CD8-positive, alpha-beta memory T cell (primary cell): ENCODE data around the gene LY6G5C. TPM values are rescaled to one million over a fixed set of nuclear protein-coding genes. Genes with fewer than 3 reads are reported as not detected.
A peak's percentile ranks its signal among the peaks of the same experiment; 100 is the strongest.

Experiments
- CTCF ChIA-PET: fragments of 350-600 bp; sonication (Branson Sonifier 250); formaldehyde crosslinking; loops from one replicate; lab custom pipeline; 2021; ENCODE audit warnings: antibody characterized with exemption; lab: Charles Lee
- POLR2A ChIA-PET: fragments of 350-600 bp; sonication (Branson Sonifier 250); formaldehyde crosslinking; loops from one replicate; lab custom pipeline; 2021; ENCODE audit warnings: antibody characterized with exemption; lab: Charles Lee
- DNase-seq, 5 donors: peaks; one replicate each; pipeline versions ENCODE4 v3.0.0 to v3.0.0-alpha.2; 2020 to 2022; ENCODE audit warnings: mixed read lengths in 1 of 5
- H3K27ac ChIP-seq: one replicate; pipeline ENCODE4 v1.7.0; 2013; ENCODE audit warnings: low read depth, mild to moderate bottlenecking, low read length, moderate library complexity
- H3K27me3 ChIP-seq: 2 replicates; pipeline ENCODE4 v1.7.0; 2013; ENCODE audit warnings: low read length, mild to moderate bottlenecking; ENCODE audit not compliant: insufficient read depth, poor library complexity, severe bottlenecking
- H3K36me3 ChIP-seq: 2 replicates; pipeline ENCODE4 v1.7.0; 2013; ENCODE audit warnings: mild to moderate bottlenecking, low read length, moderate library complexity; ENCODE audit not compliant: insufficient read depth
- H3K4me1 ChIP-seq: 2 replicates; pipeline ENCODE4 v1.7.0; 2013; ENCODE audit warnings: mild to moderate bottlenecking, low read length, moderate library complexity; ENCODE audit not compliant: insufficient read depth
- H3K4me3 ChIP-seq: 2 replicates; pipeline ENCODE4 v1.7.0; 2013; ENCODE audit warnings: mild to moderate bottlenecking, low read length
- H3K9me3 ChIP-seq: 2 replicates; pipeline ENCODE4 v1.7.0; 2013; ENCODE audit warnings: mild to moderate bottlenecking, low read length
- H3K27ac Mint-ChIP-seq, 8 donors: one replicate each; pipeline ENCODE4 v1.8.0; 2020 to 2021; ENCODE audit warnings: mixed read lengths in 8 of 8, mild to moderate bottlenecking in 6 of 8, inconsistent platforms in 3 of 8, moderate library complexity in 3 of 8
- H3K27me3 Mint-ChIP-seq, 2 donors: one replicate each; pipeline ENCODE4 v1.8.0; 2020 to 2021; ENCODE audit warnings: mixed read lengths in 2 of 2, mild to moderate bottlenecking in 1 of 2, moderate library complexity in 1 of 2
- H3K36me3 Mint-ChIP-seq, 3 donors: one replicate each; pipeline ENCODE4 v1.8.0; 2020 to 2021; ENCODE audit warnings: mixed read lengths in 3 of 3, inconsistent platforms in 1 of 3, mild to moderate bottlenecking in 1 of 3
- H3K4me1 Mint-ChIP-seq, 3 donors: one replicate each; pipeline ENCODE4 v1.8.0; 2020 to 2021; ENCODE audit warnings: mixed read lengths in 3 of 3, inconsistent platforms in 1 of 3, mild to moderate bottlenecking in 1 of 3
- H3K4me3 Mint-ChIP-seq, 7 donors: one replicate each; pipeline ENCODE4 v1.8.0; 2020 to 2021; ENCODE audit warnings: mixed read lengths in 7 of 7, mild to moderate bottlenecking in 6 of 7, moderate library complexity in 4 of 7, inconsistent platforms in 2 of 7
- H3K9me3 Mint-ChIP-seq, 5 donors: one replicate each; pipeline ENCODE4 v1.8.0; 2020 to 2022; ENCODE audit warnings: mixed read lengths in 5 of 5, mild to moderate bottlenecking in 3 of 5, moderate library complexity in 2 of 5, inconsistent platforms in 1 of 5
- polyA plus RNA-seq: library from polyadenylated mRNA; unstranded; fragments of 300-500 nt; fragmentation: Illumina TruSeq; gene quantifications from one replicate; pipeline ENCODE4 v1.2.3, GENCODE V29; 2021
- total RNA-seq, 2 experiments: library from RNA; stranded (reverse); gene quantifications; one replicate each; pipeline ENCODE4 v1.2.3, GENCODE V29; 2021

LY6G5C gene
- total and polyA plus RNA-seq, 3 experiments from 2014 or later = 3.5 to 10.3 (median 4.5) TPM

DNA sequence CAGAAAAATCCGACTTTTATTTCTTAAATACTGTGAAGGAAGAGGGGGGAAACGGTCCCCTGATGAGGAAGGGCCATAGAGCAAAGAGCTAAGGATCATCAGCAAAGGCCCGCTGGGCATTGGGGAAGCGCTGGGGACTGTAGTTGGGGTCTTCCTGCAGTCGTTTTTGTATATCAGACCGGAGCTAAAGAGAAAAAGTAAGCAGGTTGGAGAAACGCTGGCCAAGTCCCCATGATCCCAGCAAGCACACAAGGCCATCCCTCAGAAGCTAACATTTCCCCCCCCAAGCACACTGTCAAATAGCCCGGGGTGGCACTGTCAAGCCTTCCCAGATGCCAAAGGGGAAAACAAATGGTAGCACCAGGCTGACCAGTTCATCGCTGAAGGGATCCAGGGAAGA, 41.8 kb downstream of the LY6G5C start:
- H3K4me3 Mint-ChIP-seq = no peak overlapping the region
- Histone ChIP-seq H3K27ac (no peak overlapping the region), H3K4me1 (no peaks in the 10 kb centered on the region), H3K4me3 (no peak overlapping the region), H3K27me3 (no peaks in the 10 kb centered on the region), H3K9me3 (no peaks in the 10 kb centered on the region), H3K36me3 (peaks cover 82% of the 10 kb centered on the region)
- H3K27ac Mint-ChIP-seq = peak overlapping the region in 2 of 8 donors; percentile 44 to 68
- H3K27me3 Mint-ChIP-seq = no peaks in the 10 kb centered on the region
- CTCF ChIA-PET = no interaction called here
- no peak for DNase-seq
- POLR2A ChIA-PET = interaction anchor here (0.6 to 1.4 kb wide), 2 partner anchors 12 to 14 kb away, joined by 3 to 6 read pairs; no protein-coding TSS in a partner anchor
- H3K36me3 Mint-ChIP-seq = peaks cover 3 to 91% (median 14%) of the 10 kb centered on the region in 3 donors
- H3K9me3 Mint-ChIP-seq = no peaks in the 10 kb centered on the region
- peaks cover 0 to 1% (median 0%) of the 10 kb centered on the region in 3 donors for H3K4me1 Mint-ChIP-seq

DNA sequence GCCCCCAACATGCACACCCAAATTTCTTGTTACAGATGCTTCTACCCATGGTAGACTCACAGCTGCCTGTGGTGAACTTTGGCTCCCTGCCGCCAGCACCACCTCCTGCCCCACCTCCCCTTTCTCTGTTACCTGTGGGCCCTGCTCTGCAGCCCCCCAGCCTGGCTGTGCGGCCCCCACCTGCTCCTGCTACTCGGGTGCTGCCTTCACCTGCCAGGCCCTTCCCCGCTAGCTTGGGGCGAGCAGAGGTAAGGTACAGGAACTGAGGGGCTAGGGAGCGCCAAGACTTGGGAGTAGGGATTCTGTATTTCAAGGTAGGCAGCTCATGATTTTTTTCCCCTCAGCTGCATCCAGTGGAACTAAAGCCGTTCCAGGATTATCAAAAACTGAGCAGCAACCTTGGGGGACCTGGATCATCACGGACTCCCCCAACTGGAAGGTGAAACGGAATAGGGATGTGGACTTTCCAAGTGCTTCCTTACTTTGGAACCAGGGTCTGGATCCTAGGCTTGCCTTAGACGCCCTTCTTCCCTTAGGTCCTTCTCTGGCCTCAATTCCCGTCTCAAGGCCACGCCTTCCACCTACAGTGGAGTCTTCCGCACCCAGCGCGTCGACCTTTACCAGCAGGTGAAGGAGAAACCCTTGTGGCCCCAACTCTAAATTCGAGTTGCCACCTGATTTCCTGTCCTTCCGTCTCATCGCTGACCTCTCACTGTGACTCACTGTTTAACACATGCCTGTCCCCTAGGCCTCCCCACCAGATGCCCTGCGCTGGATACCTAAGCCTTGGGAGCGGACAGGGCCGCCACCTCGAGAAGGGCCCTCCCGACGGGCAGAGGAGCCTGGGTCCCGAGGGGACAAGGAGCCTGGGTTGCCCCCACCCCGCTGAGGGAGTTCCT, 43.9 kb downstream of the LY6G5C start:
- CTCF ChIA-PET = interaction anchor here (0.9 to 1.4 kb wide), 3 partner anchors 14 to 193 kb away, joined by 3 to 4 read pairs (median 3); no protein-coding TSS in a partner anchor
- no peak overlapping the region for H3K4me3 Mint-ChIP-seq
- H3K36me3 ChIP-seq = peaks cover 74% of the 10 kb centered on the region
- H3K27ac ChIP-seq = no peak overlapping the region
- H3K9me3 ChIP-seq = no peaks in the 10 kb centered on the region
- H3K27me3 Mint-ChIP-seq = no peaks in the 10 kb centered on the region
- no peaks in the 10 kb centered on the region for H3K9me3 Mint-ChIP-seq
- H3K4me1 Mint-ChIP-seq = peaks cover 0 to 1% (median 0%) of the 10 kb centered on the region in 3 donors
- no peak for DNase-seq
- peaks cover 3 to 95% (median 15%) of the 10 kb centered on the region in 3 donors for H3K36me3 Mint-ChIP-seq
- H3K4me1 ChIP-seq = no peaks in the 10 kb centered on the region
- peak overlapping the region in 4 of 8 donors; percentile 26 to 94 (median 74) for H3K27ac Mint-ChIP-seq
- no peak overlapping the region for H3K4me3 ChIP-seq
- no peaks in the 10 kb centered on the region for H3K27me3 ChIP-seq
- POLR2A ChIA-PET = interaction anchor here (0.6 kb wide), 1 partner anchor 1114 kb away, joined by 3 read pairs; no protein-coding TSS in a partner anchor

DNA sequence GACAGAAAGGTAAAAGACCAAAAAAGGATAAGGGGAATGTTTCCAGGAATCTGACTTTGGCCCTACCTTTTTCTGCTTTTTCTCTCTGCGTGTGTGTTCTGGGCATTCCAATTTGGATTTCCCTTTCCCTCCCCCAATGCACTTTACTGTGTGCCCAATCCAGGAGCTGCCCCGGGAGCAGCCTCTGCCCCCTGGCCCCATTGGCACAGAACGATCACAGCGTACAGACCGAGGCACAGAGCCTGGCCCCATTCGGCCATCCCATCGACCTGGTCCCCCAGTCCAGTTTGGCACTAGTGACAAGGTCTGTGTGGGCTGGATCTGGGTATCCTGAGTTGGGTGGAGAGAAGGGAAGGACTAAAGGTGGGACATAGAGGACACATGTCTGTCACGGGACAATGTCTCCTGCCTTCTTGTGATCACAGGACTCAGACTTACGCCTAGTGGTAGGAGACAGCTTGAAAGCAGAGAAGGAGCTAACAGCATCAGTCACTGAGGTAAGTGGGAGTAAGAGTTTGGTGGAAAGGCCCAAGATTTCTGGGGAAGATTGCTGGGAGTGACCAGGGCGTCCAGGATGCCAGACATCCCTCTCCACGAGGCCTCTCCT, 45.8 kb downstream of the LY6G5C start:
- ChIA-PET POLR2A (interaction anchor here (1.5 kb wide), 1 partner anchor 17 kb away, joined by 6 read pairs; no protein-coding TSS in a partner anchor), CTCF (interaction anchor here (1.4 kb wide), 1 partner anchor 195 kb away, joined by 4 read pairs; no protein-coding TSS in a partner anchor)
- Histone ChIP-seq H3K36me3 (peaks cover 76% of the 10 kb centered on the region), H3K4me3 (no peak overlapping the region), H3K27me3 (no peaks in the 10 kb centered on the region), H3K9me3 (no peaks in the 10 kb centered on the region), H3K4me1 (no peaks in the 10 kb centered on the region), H3K27ac (no peak overlapping the region)
- Mint-ChIP-seq H3K27me3 (no peaks in the 10 kb centered on the region), H3K36me3 (peaks cover 8 to 95% (median 16%) of the 10 kb centered on the region in 3 donors), H3K4me3 (no peak overlapping the region), H3K4me1 (peaks cover 0 to 1% (median 0%) of the 10 kb centered on the region in 3 donors), H3K9me3 (no peaks in the 10 kb centered on the region), H3K27ac (peak overlapping the region in 4 of 8 donors; percentile 29 to 48 (median 38))
- no peak for DNase-seq

DNA sequence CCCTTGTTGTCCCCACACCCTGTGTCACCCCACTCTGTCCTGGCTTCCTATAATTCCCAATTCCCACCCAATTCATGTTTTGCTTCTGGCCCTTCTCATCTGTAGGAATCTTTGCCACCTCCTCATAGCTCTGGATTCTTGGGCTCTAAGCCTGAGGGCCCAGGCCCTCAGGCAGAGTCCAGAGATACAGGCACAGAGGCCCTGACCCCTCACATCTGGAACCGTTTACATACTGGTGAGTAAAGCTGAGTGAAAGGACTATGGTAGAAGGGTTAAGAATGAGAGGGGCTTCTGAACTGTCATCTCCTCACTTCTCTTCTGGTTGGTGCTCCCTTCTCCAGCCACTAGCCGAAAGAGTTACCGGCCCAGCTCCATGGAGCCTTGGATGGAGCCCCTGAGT, 46.7 kb downstream of the LY6G5C start:
- Mint-ChIP-seq H3K9me3 (no peaks in the 10 kb centered on the region), H3K4me1 (peaks cover 0 to 1% (median 0%) of the 10 kb centered on the region in 3 donors), H3K27ac (peak overlapping the region in 5 of 8 donors; percentile 56 to 88 (median 73)), H3K27me3 (no peaks in the 10 kb centered on the region), H3K4me3 (no peak overlapping the region), H3K36me3 (peaks cover 8 to 95% (median 16%) of the 10 kb centered on the region in 3 donors)
- Histone ChIP-seq H3K27me3 (no peaks in the 10 kb centered on the region), H3K27ac (no peak overlapping the region), H3K9me3 (no peaks in the 10 kb centered on the region), H3K36me3 (peaks cover 71% of the 10 kb centered on the region), H3K4me3 (no peak overlapping the region), H3K4me1 (no peaks in the 10 kb centered on the region)
- CTCF ChIA-PET = interaction anchor here (1.3 kb wide), 1 partner anchor 12 kb away, joined by 4 read pairs; no protein-coding TSS in a partner anchor
- no peak for DNase-seq
- POLR2A ChIA-PET = interaction anchor here (0.8 to 1.5 kb wide), 2 partner anchors 18 to 47 kb away, joined by 3 to 6 read pairs; no protein-coding TSS in a partner anchor

DNA sequence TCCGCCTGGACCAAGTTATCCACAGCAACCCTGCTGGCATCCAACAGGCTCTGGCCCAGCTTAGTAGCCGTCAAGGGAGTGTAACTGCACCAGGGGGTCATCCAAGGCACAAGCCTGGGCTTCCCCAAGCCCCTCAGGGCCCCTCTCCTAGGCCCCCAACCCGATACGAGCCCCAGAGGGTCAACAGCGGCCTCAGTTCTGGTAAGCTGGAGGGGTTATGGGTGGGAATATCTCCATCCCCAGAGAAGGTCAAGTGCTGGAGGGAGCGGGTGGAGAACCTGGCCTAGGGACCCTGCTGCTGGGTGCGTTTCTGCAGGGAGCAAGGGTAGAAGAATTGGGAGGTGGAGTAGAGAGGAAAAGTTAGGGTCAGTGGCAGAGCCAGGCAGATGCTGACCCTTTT, 47.4 kb downstream of the LY6G5C start:
- peak overlapping the region in 2 of 8 donors; percentile 56 to 64 for H3K27ac Mint-ChIP-seq
- Histone ChIP-seq H3K36me3 (peaks cover 74% of the 10 kb centered on the region), H3K4me3 (no peak overlapping the region), H3K27me3 (no peaks in the 10 kb centered on the region), H3K4me1 (no peaks in the 10 kb centered on the region), H3K9me3 (no peaks in the 10 kb centered on the region), H3K27ac (no peak overlapping the region)
- POLR2A ChIA-PET = no interaction called here
- H3K4me1 Mint-ChIP-seq = peaks cover 0 to 1% (median 0%) of the 10 kb centered on the region in 3 donors
- H3K4me3 Mint-ChIP-seq = no peak overlapping the region
- H3K9me3 Mint-ChIP-seq = no peaks in the 10 kb centered on the region
- no peak for DNase-seq
- no peaks in the 10 kb centered on the region for H3K27me3 Mint-ChIP-seq
- peaks cover 8 to 96% (median 20%) of the 10 kb centered on the region in 3 donors for H3K36me3 Mint-ChIP-seq
- CTCF ChIA-PET = interaction anchor here (1.3 kb wide), 1 partner anchor 11 kb away, joined by 4 read pairs; no protein-coding TSS in a partner anchor

DNA sequence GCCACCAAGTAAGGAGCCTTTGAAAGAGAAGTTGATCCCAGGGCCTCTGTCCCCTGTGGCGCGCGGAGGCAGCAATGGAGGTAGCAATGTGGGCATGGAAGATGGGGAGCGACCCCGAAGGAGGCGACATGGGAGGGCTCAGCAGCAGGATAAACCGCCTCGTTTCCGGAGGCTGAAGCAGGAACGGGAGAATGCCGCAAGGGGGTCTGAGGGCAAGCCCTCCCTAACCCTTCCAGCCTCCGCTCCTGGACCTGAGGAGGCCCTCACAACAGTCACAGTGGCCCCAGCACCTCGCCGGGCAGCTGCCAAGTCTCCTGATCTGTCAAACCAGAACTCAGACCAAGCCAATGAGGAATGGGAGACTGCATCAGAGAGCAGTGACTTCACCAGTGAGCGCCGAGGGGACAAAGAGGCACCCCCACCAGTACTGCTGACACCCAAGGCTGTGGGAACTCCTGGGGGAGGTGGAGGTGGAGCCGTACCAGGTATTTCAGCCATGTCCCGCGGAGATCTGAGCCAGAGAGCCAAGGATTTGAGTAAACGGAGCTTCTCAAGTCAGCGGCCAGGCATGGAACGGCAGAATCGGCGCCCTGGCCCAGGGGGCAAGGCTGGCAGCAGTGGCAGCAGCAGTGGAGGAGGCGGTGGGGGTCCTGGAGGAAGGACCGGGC, 48.5 kb downstream of the LY6G5C start:
- Histone ChIP-seq H3K27ac (no peak overlapping the region), H3K27me3 (no peaks in the 10 kb centered on the region), H3K4me1 (no peaks in the 10 kb centered on the region), H3K9me3 (no peaks in the 10 kb centered on the region), H3K4me3 (no peak overlapping the region), H3K36me3 (peaks cover 77% of the 10 kb centered on the region)
- Mint-ChIP-seq H3K9me3 (no peaks in the 10 kb centered on the region), H3K4me1 (peaks cover 0 to 3% (median 1%) of the 10 kb centered on the region in 3 donors), H3K36me3 (peaks cover 8 to 97% (median 20%) of the 10 kb centered on the region in 3 donors), H3K27me3 (no peaks in the 10 kb centered on the region), H3K4me3 (no peak overlapping the region), H3K27ac (peak overlapping the region in 1 of 8 donors; percentile 33)
- no peak for DNase-seq
- ChIA-PET CTCF (no interaction called here), POLR2A (no interaction called here)

DNA sequence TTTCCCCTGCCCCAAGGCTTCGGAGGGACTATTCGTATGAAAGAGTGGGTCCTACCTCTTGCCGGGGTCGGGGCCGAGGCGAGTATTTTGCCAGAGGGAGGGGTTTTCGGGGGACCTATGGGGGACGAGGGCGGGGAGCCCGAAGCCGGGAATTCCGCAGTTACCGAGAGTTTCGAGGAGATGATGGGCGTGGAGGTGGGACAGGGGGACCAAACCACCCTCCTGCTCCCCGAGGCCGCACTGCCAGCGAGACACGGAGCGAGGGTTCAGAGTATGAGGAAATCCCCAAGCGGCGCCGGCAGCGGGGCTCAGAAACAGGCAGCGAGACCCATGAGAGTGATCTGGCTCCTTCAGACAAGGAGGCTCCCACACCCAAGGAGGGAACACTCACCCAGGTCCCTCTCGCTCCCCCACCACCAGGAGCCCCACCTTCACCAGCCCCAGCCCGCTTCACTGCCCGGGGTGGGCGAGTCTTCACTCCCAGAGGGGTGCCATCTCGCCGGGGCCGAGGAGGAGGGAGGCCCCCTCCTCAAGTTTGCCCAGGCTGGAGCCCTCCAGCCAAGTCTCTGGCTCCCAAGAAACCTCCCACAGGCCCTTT, 49.1 kb downstream of the LY6G5C start:
- POLR2A ChIA-PET = no interaction called here
- peaks cover 12 to 96% (median 23%) of the 10 kb centered on the region in 3 donors for H3K36me3 Mint-ChIP-seq
- peak overlapping the region in 1 of 8 donors; percentile 50 for H3K27ac Mint-ChIP-seq

More for the DNA sequence above, 49.1 kb downstream of the LY6G5C start:
- Mint-ChIP-seq H3K27me3 (no peaks in the 10 kb centered on the region), H3K4me3 (no peak overlapping the region), H3K4me1 (peaks cover 0 to 6% (median 1%) of the 10 kb centered on the region in 3 donors), H3K9me3 (no peaks in the 10 kb centered on the region)
- CTCF ChIA-PET = no interaction called here
- no peak overlapping the region for H3K4me3 ChIP-seq
- H3K36me3 ChIP-seq = peaks cover 78% of the 10 kb centered on the region
- H3K9me3 ChIP-seq = no peaks in the 10 kb centered on the region
- no peaks in the 10 kb centered on the region for H3K4me1 ChIP-seq
- no peaks in the 10 kb centered on the region for H3K27me3 ChIP-seq
- no peak overlapping the region for H3K27ac ChIP-seq
- DNase-seq = no peak
